Measurements from ENCODE around the gene CHRNA5.

Gene CHRNA5

GRCh38 chr15:78563092-78563491, 2.2 kb upstream of the CHRNA5 start:
- Histone ChIP-seq H3K4me3 (ENCODE audit: low read depth, low read length, poor library complexity, severe bottlenecking) (no peak overlapping the region), H3K9ac (ENCODE audit: low read length) (no peak overlapping the region), H3K27me3 (ENCODE audit: insufficient read depth, low read length) (no peaks in the 10 kb centered on the region; the same call in 1 of the 2 replicates), H3K9me3 (ENCODE audit: low read length) (no peaks in the 10 kb centered on the region), H3K79me2 (ENCODE audit: insufficient read depth, low read length) (no peaks in the 10 kb centered on the region), H3K4me1 (ENCODE audit: insufficient read depth, low read length, severe bottlenecking) (peaks cover 19% of the 10 kb centered on the region), H3K27ac (ENCODE audit: low read depth, low read length, poor library complexity, severe bottlenecking) (no peak overlapping the region), H3F3A (ENCODE audit: insufficient read depth, low read length) (no peaks in the 10 kb centered on the region), H3K9me2 (ENCODE audit: low read depth, low read length) (no peaks in the 10 kb centered on the region), H3K4me2 (ENCODE audit: low read length) (no peak overlapping the region), H2AFZ (ENCODE audit: low read length) (no peak overlapping the region), H4K20me1 (ENCODE audit: insufficient read depth, low read length) (no peaks in the 10 kb centered on the region), H3K36me3 (ENCODE audit: insufficient read depth, low read length) (no peaks in the 10 kb centered on the region)
- TF ChIP-seq CTCF (IDR thresholded peaks at IDR 0.05; ENCODE audit: low read length) (no peak), EZH2 (IDR thresholded peaks at IDR 0.05; ENCODE audit: borderline replicate concordance, low read length) (no peak)

- H3K4me2 ChIP-seq (ENCODE audit: low read length) = peak overlapping the region; percentile 63
- H3K79me2 ChIP-seq (ENCODE audit: insufficient read depth, low read length) = no peaks in the 10 kb centered on the region
- H3K27ac ChIP-seq (ENCODE audit: low read depth, low read length, poor library complexity, severe bottlenecking) = no peak overlapping the region
- no peak for TF ChIP-seq EZH2 (IDR thresholded peaks at IDR 0.05; ENCODE audit: borderline replicate concordance, low read length)
- no peak for TF ChIP-seq CTCF (IDR thresholded peaks at IDR 0.05; ENCODE audit: low read length)
- peak overlapping the region; percentile 61 for H3K4me3 ChIP-seq (ENCODE audit: low read depth, low read length, poor library complexity, severe bottlenecking)
- H3F3A ChIP-seq (ENCODE audit: insufficient read depth, low read length) = no peaks in the 10 kb centered on the region
- peaks cover 19% of the 10 kb centered on the region for H3K4me1 ChIP-seq (ENCODE audit: insufficient read depth, low read length, severe bottlenecking)
- H3K9me2 ChIP-seq (ENCODE audit: low read depth, low read length) = no peaks in the 10 kb centered on the region
- H4K20me1 ChIP-seq (ENCODE audit: insufficient read depth, low read length) = no peaks in the 10 kb centered on the region
- no peaks in the 10 kb centered on the region; the same call in 1 of the 2 replicates for H3K27me3 ChIP-seq (ENCODE audit: insufficient read depth, low read length)
- H2AFZ ChIP-seq (ENCODE audit: low read length) = no peak overlapping the region
- no peaks in the 10 kb centered on the region for H3K36me3 ChIP-seq (ENCODE audit: insufficient read depth, low read length)
- H3K9ac ChIP-seq (ENCODE audit: low read length) = peak overlapping the region; percentile 44; the same call in 1 of the 2 replicates
- H3K9me3 ChIP-seq (ENCODE audit: low read length) = no peaks in the 10 kb centered on the region
Measured at GRCh38 chr15:78564743-78565096, 600 bp upstream of the CHRNA5 start.

DNA sequence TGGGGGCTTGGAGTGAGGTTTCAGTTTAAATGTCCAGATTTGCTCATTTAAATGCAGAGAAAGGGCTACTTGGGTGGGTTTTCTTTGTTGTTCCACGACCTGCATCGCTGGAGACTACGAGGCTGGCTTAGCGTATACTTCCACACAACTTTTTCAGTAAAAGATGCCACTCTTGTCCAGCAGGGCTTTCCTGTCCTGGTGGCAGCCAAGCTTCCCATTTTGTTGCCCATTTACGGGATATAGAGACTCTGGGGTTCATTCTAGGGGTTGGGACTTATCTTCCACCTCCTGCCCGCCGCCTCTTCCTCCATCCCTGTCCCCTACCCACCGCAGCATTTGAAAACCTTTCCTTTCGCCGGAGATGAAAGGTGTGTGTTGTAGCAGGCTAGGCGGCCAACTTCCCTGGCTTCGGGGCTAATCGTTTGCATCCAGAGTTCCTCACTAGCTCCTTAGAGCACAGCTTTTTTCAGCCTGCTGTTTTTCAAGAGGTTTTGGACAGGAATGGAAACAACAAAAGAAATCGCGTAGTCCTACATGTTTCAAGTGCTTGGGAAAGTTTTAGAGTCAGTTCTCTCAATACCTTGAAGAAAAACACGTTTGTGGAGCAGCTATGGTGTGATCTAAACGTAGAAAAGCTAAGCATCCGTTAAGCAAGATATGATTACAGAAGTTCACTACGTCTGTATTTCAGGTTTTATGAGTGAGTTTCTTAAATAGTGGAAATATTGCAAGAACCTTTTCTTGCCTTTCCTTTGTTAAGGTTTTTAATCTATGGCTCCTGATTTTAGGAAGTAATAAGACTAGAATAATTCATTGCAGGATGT, 843 bp downstream of the CHRNA5 start:
- no peak for TF ChIP-seq EZH2 (IDR thresholded peaks at IDR 0.05; ENCODE audit: borderline replicate concordance, low read length)
- no peak for TF ChIP-seq CTCF (IDR thresholded peaks at IDR 0.05; ENCODE audit: low read length)
- Histone ChIP-seq H3K4me3 (ENCODE audit: low read depth, low read length, poor library complexity, severe bottlenecking) (peak overlapping the region; percentile 61), H3K79me2 (ENCODE audit: insufficient read depth, low read length) (no peaks in the 10 kb centered on the region), H3K27ac (ENCODE audit: low read depth, low read length, poor library complexity, severe bottlenecking) (no peak overlapping the region), H3K9me3 (ENCODE audit: low read length) (no peaks in the 10 kb centered on the region), H3K4me2 (ENCODE audit: low read length) (peak overlapping the region; percentile 63), H3F3A (ENCODE audit: insufficient read depth, low read length) (no peaks in the 10 kb centered on the region), H3K36me3 (ENCODE audit: insufficient read depth, low read length) (no peaks in the 10 kb centered on the region), H4K20me1 (ENCODE audit: insufficient read depth, low read length) (no peaks in the 10 kb centered on the region), H2AFZ (ENCODE audit: low read length) (no peak overlapping the region), H3K4me1 (ENCODE audit: insufficient read depth, low read length, severe bottlenecking) (peaks cover 19% of the 10 kb centered on the region), H3K9me2 (ENCODE audit: low read depth, low read length) (no peaks in the 10 kb centered on the region), H3K27me3 (ENCODE audit: insufficient read depth, low read length) (no peaks in the 10 kb centered on the region; the same call in 1 of the 2 replicates), H3K9ac (ENCODE audit: low read length) (peak overlapping the region; percentile 44; the same call in 1 of the 2 replicates)
